ENCODE results near the gene ARID1B. TPM values are rescaled to one million over a fixed set of nuclear protein-coding genes. Genes with fewer than 3 reads are reported as not detected.

ARID1B gene
- total RNA-seq, 2 donors from 2014 or later, result 65.1 to 99.4 TPM

DNA sequence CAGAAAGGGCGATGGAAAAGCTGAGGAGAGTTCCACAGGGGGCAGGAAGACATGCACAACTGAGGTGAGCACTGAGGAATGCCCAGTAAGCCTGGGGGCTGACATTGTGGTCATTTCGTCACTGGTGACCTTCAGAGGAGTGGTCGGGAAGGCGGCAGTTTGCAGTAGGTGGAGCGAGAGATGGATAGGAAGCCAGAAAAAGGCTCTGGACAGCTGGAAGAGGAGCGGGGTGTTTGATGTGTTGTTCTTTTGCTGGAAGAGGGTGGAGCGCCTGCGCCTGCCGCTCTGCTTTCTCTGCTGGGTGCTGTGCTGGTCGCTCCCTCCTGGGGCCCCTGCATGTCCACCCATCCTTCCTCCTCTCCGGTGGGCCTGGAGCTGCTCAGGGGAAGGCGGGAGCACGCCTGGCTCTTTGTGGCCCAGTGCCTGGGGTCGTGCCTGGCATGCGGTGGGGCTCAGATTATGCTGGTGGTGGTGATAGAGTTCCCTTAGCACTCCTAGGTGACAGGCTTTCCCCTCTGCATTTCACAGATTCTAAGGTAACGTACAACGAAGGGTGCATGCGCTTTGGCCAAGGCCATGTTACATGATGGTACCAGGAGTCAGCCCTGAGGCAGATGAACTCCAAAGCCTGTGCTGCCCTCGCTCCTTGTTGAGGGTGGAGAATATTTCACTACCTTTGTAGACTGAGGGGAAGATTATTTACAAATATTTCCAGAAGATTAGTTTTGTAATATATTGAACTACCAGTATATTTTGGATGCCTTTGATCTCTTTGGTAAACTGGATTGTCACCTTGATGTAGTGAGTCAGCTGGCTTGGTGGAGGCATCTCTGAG, 20.9 kb downstream of the ARID1B start:
- Histone ChIP-seq H3K36me3 (no peaks in the 10 kb centered on the region), H3K27me3 (replicated peaks; ENCODE audit: insufficient read depth) (no peaks in the 10 kb centered on the region), H3K27ac (no peak overlapping the region), H3K9me3 (no peaks in the 10 kb centered on the region), H3K4me1 (replicated peaks) (no peaks in the 10 kb centered on the region), H3K4me3 (no peak overlapping the region)
- intact Hi-C loops (cut with DNase I), result no loop called here
- no peak for DNase-seq (ENCODE audit: low spot score)
- WGBS, result 89% methylated on average over 16 of the region's 19 CpGs
- TF ChIP-seq, protein P1, sequence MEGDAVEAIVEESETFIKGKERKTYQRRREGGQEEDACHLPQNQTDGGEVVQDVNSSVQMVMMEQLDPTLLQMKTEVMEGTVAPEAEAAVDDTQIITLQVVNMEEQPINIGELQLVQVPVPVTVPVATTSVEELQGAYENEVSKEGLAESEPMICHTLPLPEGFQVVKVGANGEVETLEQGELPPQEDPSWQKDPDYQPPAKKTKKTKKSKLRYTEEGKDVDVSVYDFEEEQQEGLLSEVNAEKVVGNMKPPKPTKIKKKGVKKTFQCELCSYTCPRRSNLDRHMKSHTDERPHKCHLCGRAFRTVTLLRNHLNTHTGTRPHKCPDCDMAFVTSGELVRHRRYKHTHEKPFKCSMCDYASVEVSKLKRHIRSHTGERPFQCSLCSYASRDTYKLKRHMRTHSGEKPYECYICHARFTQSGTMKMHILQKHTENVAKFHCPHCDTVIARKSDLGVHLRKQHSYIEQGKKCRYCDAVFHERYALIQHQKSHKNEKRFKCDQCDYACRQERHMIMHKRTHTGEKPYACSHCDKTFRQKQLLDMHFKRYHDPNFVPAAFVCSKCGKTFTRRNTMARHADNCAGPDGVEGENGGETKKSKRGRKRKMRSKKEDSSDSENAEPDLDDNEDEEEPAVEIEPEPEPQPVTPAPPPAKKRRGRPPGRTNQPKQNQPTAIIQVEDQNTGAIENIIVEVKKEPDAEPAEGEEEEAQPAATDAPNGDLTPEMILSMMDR (IDR thresholded peaks at IDR 0.05), result no peak
- TF ChIP-seq POLR2A (IDR thresholded peaks at IDR 0.05), result no peak
- no peak for TF ChIP-seq POLR2AphosphoS5 (IDR thresholded peaks at IDR 0.05)

DNA sequence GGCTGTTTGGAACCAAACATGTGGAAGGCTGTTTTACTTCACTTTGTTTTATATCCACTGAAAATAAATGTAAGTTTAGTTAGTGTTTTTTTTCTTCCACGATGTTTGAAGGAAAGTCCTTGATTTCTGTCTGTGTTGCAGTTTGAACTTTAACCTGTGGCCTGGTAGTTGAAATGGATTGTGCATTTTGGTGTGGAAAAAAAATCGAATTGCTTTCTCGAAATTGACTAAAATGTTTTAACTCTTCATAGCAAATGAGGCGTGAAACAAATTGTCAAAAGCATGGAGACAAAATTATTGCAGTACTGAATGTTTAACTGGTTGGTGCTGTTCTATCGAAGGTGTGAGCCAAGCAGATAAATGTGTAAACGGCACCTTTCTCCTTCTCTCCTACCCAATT, 24.5 kb downstream of the ARID1B start:
- TF ChIP-seq POLR2A (IDR thresholded peaks at IDR 0.05) (no peak), POLR2AphosphoS5 (IDR thresholded peaks at IDR 0.05) (no peak)
- TF ChIP-seq, protein P1 (IDR thresholded peaks at IDR 0.05), result no peak
- intact Hi-C loops (cut with DNase I), result no loop called here
- H3K27ac ChIP-seq, result no peak overlapping the region
- H3K9me3 ChIP-seq, result no peaks in the 10 kb centered on the region
- DNase-seq (ENCODE audit: low spot score), result no peak
- H3K27me3 ChIP-seq (replicated peaks; ENCODE audit: insufficient read depth), result no peaks in the 10 kb centered on the region
- no peaks in the 10 kb centered on the region for H3K36me3 ChIP-seq
- no peaks in the 10 kb centered on the region for H3K4me1 ChIP-seq (replicated peaks)
- no peak overlapping the region for H3K4me3 ChIP-seq
- WGBS, result 48% methylated on average over 6 of the region's 6 CpGs

DNA sequence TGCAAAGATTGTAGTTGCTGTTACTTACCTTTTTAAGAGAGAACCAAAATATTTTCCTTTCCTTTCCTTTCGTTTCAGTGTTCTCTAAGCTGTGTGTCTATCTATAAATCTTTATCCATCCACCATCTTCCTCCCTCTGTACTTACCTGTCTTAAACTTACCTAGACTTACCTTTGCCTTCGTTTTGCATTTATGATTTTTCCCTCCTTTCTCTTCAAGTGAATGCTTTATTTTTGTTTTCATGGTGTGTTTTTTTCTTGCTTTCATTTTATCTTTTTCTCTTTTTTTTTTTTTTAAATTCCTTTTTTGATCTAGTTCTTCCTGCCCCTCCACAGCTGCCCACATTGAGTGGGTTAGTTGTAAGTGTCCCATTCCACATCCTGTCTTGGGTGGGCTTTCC, 26.2 kb downstream of the ARID1B start:
- no peaks in the 10 kb centered on the region for H3K9me3 ChIP-seq
- H3K4me3 ChIP-seq, result no peak overlapping the region
- H3K27ac ChIP-seq, result no peak overlapping the region
- TF ChIP-seq POLR2AphosphoS5 (IDR thresholded peaks at IDR 0.05) (no peak), POLR2A (IDR thresholded peaks at IDR 0.05) (no peak)
- TF ChIP-seq, protein P1 (IDR thresholded peaks at IDR 0.05), result no peak
- peaks cover 2% of the 10 kb centered on the region for H3K4me1 ChIP-seq (replicated peaks)
- 68% methylated on average over 2 of the region's 2 CpGs for WGBS
- DNase-seq (ENCODE audit: low spot score), result no peak
- intact Hi-C loops (cut with DNase I), result no loop called here
- H3K27me3 ChIP-seq (replicated peaks; ENCODE audit: insufficient read depth), result no peaks in the 10 kb centered on the region
- no peaks in the 10 kb centered on the region for H3K36me3 ChIP-seq

GRCh38 chr6:156804402-156804801, 27.2 kb downstream of the ARID1B start:
- intact Hi-C loops (cut with DNase I), result no loop called here
- WGBS, result 94% methylated on average over 4 of the region's 4 CpGs
- Histone ChIP-seq H3K4me1 (replicated peaks) (peaks cover 5% of the 10 kb centered on the region), H3K4me3 (no peak overlapping the region), H3K36me3 (no peaks in the 10 kb centered on the region), H3K27ac (no peak overlapping the region), H3K9me3 (no peaks in the 10 kb centered on the region), H3K27me3 (replicated peaks; ENCODE audit: insufficient read depth) (no peaks in the 10 kb centered on the region)
- TF ChIP-seq POLR2A (IDR thresholded peaks at IDR 0.05) (no peak), POLR2AphosphoS5 (IDR thresholded peaks at IDR 0.05) (no peak)
- TF ChIP-seq, protein P1 (IDR thresholded peaks at IDR 0.05), result no peak
- no peak for DNase-seq (ENCODE audit: low spot score)

DNA sequence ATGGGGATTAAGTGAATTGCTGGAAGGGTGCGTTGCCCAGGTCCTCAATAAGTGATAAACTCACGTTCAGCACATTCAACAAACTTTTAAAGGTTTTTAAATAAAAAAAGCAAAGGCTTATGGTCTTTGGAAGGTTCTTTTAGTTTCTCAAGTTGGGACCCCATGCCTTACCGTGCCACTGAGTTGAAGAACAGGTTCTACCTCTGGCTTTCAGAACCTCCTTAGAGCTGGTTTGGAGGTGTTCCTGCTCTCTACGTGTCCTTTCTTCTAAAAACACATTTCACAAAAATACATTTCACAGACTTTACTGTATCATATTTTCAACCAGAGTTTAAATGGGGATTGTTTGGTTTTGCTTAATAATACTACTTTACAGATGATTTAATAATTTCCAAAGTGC, 29.0 kb downstream of the ARID1B start:
- no peak for DNase-seq (ENCODE audit: low spot score)
- 56% methylated on average over 4 of the region's 4 CpGs for WGBS
- H3K4me3 ChIP-seq, result no peak overlapping the region
- H3K9me3 ChIP-seq, result no peaks in the 10 kb centered on the region
- H3K27me3 ChIP-seq (replicated peaks; ENCODE audit: insufficient read depth), result no peaks in the 10 kb centered on the region
- H3K4me1 ChIP-seq (replicated peaks), result peaks cover 5% of the 10 kb centered on the region
- TF ChIP-seq, protein P1 (IDR thresholded peaks at IDR 0.05), result no peak
- no peak for TF ChIP-seq POLR2AphosphoS5 (IDR thresholded peaks at IDR 0.05)
- TF ChIP-seq POLR2A (IDR thresholded peaks at IDR 0.05), result no peak
- no peak overlapping the region for H3K27ac ChIP-seq
- H3K36me3 ChIP-seq, result no peaks in the 10 kb centered on the region
- intact Hi-C loops (cut with DNase I), result no loop called here

Data from prostate gland (tissue), 2 donors.